Tongue (tissue), 2 donors: Measurements from ENCODE around the gene HPN. TPM values are rescaled to one million over a fixed set of nuclear protein-coding genes. Genes with fewer than 3 reads are reported as not detected.
A peak's percentile ranks its signal among the peaks of the same experiment; 100 is the strongest.
"Not testable (repeated sequence)": the region's sequence is repeated elsewhere in the genome, so short reads cannot be mapped to it uniquely, and the experiment has no call there.

ENCODE experiments used
- DNase-seq: peaks from one replicate; pipeline ENCODE4 v3.0.0-alpha.2; 2015
- total RNA-seq: library from RNA; depleted of rRNA; stranded (reverse); fragments of >200 nt; gene quantifications from one replicate; pipeline ENCODE4 v1.2.3, GENCODE V29; 2014

The HPN gene
- total RNA-seq, 1 donor from 2014 or later: not detected

DNA sequence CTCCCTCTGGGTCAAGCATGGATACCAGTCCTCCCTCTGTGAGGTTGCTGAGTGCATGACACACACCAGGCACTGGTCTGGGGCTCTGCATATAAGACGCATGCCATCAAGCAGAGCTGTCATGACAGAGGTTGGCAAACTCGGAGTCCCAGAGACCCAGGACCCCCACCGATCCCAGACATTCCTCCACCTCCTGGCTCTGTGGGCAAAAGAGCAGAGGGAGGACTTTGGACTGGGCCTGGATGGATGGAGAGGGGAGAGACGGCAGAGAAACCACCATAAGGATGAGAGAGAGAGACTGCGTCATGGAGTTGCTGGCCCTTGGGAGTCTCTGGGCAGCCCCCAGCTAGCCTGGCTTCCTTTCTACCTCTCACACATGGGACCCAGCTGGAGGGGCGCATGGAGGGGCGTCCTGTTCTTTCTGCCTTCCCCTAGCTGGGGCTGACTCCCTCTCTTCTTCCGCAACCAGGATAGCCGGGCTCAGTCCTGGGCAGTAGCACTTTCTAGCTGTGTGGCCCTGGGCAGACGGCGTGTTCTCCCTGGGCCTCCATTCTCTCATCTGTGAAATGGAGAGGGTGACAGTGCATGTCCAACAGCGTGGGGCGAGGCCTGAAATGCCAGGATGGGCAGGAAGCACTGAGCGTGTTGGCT lies 1.6 kb downstream of the HPN start:
- no peak for DNase-seq

DNA sequence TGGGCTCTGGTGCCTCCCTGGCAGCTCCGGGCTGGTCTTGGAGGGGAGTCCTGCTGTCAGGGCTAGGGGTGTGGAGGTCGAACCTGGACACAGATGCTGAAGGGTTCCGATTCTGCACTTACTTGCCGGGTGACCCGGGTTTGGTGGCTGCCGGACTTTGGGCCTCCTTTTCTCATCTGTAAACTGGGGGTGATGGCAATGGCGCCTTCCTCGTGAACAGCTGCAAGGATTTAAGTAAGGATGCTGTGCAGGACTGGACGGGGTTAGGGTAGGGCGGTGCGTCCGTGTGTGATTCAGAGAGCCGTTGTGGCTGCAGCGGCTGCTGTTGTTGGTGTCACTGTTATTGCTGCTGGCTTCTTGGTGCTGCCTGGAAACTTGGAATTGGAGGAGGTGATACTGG lies 2.4 kb downstream of the HPN start:
- no peak for DNase-seq

DNA sequence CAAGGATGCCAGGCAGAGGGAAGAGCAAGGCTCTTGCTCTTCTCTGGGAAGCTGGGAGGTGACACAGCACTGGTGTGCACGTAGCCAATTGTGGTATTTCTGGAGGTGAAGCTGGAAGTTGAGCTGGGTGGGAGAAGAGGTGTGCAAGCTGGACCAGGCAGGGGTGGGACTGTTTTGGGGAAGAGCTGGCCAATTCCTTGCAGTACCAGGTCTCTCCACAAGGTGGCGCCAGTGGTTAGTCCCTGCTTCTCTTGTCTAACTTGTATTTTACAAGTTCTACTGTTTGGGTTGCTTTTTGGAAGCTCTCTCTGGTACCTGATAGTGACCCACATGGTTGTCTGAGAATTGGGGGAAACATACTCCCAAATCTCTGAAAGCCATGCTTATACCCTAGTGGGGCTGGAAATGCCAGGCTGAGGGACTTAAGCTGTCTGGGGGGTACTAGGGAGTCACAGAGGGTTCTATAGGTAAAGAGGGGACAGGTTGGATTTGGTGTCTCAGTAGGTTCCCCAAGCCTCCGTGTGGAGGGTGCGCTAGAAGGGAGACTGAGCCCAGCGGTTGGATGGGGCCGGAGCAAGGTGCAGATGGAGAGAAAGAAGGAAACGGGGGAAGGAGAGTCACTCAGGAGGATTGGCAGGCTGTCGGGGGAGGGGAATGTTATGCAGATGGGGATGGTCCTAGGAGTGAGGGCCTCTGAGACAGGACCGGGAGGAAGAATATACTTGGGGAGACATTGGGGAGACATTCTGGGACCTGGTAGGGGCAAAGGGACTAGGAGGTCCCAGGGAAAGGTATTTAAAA lies 3.0 kb downstream of the HPN start:
- peak; percentile 64 for DNase-seq

DNA sequence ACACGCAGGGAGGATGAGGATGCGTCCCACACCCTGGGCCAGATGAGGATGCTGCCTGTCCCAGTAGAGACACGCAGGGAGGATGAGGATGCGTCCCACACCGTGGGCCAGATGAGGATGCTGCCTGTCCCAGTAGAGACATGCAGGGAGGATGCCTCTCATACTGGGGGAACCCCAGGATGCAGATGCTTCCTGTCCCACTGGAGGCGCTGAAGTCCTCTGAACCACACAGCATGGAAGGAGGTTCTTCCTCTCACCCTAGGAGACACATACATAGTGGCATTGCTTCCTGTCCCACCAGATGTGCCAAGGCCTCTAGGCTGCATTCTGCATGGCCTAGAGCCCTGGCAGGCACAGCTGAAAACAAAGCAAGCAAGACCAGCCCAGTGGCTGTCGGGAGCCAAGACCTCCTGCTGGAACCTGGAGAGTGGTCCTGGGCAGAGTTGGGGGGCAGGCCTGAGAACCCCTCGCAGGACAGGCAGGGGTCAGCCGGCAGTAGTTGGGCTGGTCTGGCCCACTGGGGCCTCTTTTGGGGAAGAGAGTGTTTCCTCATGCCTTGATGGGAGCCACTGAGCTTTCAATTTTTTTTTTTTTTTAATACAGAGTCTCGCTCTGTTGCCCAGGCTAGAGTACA lies 4.3 kb downstream of the HPN start:
- DNase-seq: peak; percentile 29

DNA sequence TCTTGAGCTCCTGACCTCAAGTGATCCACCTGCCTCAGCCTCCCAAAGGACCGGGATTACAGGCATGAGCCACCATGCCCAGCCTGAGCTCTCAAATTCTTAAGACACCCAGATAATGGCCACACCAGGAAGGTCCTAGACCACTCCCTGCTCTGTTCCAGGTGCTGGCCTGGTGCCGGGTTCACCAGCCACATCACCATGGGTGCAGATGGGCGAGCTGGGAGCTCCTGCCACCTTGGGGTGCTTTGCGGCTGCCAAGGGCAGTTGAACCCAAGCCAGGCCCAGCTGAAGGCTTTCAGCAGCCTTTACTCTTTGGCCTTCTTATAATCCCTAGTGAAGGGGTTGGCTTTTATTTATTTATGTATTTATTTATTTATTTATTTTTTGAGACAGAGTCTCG lies 4.9 kb downstream of the HPN start:
- DNase-seq: no peak

DNA sequence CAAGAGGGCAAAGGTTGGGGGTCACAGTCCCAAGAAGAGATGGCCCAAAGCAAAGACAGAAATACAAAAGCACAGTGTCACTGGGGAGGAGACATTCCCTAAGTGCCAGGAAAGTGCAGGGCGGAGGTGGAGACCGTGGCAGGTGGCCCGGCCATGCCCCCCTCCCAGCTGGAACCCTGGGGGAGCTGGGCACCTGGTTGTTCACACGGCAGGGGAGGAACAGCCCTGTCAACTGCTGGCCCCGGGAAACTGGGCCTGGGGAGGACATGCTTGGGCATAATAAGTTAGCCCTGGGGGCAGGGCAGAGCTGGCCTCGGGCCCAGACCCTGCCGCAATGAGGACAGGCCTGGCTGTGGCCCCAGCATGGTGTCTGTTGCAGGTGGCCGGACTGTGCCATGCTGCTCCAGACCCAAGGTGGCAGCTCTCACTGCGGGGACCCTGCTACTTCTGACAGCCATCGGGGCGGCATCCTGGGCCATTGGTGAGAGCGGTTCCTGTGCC lies 7.4 kb downstream of the HPN start:
- no peak for DNase-seq

DNA sequence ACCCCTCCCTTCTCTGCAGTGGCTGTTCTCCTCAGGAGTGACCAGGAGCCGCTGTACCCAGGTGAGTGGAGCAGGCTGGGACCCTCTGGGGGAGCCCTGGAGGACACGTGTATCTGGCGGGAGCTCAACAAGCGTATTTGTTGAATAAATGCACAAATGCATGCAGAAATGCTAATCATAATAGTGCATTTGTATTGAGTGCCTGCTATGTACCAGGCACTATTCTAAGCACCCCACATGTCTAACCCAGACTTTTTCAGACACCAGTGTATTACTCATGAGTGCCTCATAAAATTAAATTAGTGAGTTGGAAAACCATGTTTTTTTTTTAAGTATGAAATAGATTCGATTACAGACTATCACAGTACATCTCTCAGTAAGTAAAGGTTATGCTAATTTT lies 7.9 kb downstream of the HPN start:
- no peak for DNase-seq

DNA sequence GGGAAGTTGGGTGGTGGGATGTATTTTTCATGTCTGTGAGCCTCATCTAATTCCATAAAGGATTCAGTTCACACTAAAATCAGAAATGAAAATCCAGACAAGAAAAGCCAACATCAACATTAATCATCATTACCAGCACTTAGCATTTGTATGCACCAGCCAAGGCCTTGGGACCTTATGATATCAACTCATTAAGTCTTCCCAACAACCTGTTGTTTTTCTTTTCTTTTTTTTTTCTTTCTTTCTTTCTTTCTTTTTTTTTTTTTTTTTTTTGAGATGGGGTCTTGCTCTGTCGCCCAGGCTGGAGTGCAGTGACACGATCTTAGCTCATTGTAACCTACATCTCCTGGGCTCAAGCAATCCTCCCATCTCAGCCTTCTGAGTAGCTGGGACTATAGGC lies 9.1 kb downstream of the HPN start:
- not testable (repeated sequence) for DNase-seq

DNA sequence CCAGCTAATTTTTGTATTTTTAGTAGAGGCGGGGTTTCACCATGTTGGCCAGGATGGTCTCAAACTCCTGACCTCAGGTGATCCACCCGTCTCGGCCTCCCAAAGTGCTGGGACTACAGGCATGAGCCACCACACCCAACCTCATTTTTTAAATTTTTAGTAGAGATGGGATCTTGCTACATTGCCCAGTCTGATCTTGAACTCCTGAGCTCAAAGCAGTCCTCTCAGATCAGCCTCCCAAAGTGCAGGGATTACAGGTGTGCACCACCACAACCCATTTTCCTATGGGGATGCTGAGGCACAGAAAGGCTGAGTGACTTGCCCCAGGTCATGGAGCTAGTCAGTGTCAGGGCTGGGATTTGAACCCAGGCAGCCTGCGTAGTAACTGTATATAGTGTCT lies 9.7 kb downstream of the HPN start:
- not testable (repeated sequence) for DNase-seq

DNA sequence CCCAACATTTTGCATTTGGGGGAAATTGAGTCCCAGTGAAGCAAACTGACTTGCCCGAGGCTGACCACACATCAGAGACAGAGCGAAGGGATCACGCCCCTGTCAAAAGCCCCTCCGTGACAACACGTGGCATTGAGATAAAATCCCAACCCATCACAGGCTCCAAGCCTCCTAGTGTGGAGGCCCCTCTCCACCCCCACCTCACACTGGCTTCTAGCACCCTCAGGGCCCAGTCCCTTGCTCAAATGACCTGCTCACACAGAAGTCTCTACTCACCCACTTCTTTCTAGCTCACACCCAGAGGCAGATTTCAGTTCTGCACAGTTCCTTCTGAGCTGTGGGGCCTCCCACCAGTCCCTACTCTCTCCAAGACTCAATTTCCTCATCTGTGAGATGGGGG lies 10.3 kb downstream of the HPN start:
- DNase-seq: no peak

DNA sequence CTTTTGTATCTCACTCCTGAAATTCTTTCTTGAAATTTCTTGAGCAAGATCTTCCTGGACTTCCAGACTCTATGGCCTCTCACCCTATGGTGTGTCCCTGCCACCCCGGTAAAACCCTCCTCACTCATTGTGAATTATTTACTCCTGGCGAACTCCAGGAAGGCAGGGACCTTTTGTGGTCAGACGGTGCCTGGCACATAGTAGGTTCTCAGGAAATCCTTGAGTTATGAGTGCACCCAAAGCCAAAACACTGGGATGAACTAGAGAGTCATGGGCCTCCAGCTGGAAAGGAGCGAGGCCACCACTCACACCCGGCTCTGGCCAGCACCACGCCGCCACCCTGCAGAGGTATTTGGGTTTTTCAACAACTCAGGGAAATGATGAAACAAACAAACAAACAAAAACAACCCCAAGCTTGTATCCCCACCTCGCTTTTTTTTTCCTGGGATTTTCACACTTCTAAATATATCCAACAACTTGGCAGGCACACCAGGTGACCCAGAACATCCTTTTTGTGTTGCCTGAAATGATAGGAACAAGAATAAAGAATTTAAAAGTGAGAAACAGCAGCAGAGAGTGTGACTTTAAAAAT lies 11.2 kb downstream of the HPN start:
- DNase-seq: no peak

DNA sequence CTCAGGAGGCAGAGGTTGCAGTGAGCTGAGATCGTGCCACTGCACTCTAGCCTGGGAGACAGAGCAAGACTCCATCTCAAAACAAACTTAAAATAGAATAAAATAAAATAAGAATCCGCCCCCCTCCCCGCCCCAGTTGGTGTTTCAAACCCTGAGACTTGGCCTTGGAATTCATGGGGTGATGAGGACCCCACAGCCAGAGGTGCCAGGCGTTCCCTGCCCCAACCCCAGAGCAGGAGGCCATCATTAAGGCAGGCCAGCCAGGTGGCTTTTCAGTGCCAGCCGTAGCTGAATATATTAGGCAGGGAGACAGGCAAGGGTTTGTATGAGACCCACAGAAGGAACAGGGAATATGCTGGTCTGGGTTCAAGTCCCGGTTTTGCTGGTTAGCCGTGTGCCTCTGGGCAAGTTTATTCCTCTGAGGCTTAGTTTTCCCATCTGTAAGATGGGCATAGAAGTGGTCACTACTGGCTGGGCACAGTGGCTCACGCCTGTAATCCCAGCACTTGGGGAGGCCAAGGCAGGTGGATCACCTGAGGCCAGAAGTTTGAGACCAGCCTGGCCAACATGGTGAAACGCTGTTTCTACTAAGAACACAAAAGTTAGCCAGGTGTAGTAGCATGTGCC lies 12.3 kb downstream of the HPN start:
- DNase-seq: no peak

DNA sequence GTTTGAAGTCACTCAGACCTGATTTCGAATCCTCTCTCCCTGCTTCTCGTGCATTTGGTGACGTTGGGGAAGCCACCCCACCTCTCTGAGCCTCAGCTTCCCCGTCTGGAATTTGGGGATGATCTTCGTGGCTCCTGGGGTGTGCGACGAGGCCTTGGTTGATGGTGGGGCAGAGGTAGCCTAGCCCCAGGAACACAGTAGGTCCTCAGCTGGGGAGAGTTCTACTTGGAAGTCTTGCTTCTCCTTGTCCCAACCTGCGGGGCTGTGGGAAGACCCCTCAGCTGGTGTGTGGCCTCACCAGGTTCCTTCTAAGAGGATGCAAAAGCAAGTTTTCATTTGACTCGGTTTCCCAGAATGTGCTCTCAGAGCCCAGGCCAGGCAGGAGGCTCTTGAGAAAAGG lies 13.1 kb downstream of the HPN start:
- no peak for DNase-seq

DNA sequence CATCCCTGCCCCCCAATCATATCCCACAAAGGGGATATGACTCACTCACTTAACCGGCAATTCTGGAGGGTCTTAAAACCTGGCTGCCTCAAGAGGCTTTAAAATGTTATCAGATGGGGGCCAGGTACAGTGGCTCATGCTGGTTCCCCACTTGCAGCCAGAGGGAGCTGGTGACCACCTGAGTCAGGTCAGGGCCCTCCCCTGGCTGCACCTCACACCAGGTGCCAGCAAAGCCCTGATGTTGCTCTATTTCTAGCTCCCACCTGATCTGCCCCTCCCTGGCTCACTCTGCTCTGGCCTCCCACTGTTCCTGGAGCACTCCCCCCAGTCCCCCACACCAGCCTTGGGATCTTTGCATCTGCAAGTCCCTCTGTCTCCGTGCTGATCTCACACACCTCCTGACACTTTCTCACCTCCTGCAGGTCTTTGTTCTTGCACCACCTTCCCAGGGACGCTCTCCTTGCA lies 14.2 kb downstream of the HPN start:
- no peak for DNase-seq

DNA sequence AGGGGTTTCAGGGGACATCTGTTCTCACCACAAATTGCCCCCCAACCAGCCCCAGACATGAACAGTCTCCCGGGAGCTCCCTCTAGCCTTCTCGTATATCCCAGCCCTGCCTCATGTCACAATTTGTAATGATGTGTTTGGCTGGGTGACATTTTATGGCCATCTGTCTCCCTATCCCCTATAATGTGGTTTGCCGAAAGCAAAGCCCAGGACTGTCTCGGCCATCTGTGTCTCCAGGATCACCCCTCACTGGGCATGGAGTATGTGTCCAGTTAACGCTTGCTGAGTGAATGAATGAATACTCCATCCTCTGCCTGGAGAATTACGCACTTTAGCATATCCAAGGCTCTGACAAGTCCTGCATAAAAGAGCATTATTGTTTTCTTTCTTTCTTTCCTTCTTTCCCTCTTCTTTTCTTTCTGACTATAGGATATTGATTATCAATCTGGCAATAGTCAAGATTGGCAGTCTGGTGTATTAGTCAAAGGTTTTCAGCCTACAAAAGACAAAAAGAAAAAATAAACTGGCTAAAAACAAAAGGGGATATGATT lies 15.1 kb downstream of the HPN start:
- DNase-seq: no peak

DNA sequence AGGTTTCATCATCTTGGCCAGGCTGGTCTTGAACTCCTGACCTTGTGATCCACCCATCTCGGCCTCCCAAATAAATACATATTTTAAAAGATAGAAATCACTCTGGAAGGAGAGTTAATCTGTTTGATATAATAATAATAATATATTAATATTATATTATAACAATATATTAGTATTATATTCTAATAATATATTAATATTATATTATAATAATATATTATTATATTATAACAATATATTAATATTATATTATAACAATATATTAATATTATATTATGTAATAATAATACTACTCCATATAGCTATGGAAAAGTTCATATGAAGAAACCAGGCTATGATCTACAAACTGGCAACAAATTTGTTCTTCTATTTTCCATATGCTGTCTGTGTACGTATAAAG lies 16.8 kb downstream of the HPN start:
- DNase-seq: no peak

DNA sequence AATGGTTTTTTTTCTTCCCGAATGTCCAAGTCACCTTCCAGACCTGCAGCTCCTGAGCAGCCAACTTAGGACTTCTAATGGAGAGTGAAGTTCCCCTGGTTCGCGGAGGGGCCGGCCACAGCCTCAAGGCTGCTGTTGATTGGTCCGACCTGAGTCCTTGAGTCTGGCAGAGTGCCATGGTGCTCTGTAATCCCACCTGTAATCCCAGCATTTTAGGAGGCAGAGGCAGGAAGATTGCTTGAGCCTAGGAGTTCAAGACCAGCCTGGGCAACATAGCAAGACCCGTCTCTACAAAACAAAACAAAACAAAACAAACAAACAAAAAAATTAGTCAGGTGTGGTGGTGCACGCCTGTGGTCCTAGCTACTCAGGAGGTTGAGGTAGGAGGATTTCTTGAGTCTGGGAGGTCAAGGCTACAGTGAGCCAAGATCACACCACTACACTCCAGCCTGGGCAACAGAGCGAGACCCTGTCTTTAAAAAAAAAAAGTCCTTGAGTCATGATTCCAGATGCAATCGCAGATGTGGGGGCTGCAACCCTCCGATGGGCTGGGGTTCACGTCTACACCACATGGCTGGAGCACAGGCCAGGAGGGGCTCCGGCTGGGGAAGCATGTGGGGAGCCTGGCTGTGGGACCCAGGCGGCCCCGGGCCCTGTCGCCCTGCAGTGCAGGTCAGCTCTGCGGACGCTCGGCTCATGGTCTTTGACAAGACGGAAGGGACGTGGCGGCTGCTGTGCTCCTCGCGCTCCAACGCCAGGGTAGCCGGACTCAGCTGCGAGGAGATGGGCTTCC lies 17.7 kb downstream of the HPN start:
- no peak for DNase-seq

DNA sequence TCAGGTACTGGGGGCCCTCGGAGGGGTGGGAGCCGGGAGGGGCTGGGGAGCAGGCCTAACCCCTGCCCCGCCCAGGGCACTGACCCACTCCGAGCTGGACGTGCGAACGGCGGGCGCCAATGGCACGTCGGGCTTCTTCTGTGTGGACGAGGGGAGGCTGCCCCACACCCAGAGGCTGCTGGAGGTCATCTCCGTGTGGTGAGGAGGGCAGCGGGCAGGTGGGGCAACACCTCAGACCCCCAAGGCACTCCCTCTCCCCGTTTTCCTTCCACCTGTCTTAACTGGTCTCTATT lies 18.2 kb downstream of the HPN start:
- DNase-seq: no peak

DNA sequence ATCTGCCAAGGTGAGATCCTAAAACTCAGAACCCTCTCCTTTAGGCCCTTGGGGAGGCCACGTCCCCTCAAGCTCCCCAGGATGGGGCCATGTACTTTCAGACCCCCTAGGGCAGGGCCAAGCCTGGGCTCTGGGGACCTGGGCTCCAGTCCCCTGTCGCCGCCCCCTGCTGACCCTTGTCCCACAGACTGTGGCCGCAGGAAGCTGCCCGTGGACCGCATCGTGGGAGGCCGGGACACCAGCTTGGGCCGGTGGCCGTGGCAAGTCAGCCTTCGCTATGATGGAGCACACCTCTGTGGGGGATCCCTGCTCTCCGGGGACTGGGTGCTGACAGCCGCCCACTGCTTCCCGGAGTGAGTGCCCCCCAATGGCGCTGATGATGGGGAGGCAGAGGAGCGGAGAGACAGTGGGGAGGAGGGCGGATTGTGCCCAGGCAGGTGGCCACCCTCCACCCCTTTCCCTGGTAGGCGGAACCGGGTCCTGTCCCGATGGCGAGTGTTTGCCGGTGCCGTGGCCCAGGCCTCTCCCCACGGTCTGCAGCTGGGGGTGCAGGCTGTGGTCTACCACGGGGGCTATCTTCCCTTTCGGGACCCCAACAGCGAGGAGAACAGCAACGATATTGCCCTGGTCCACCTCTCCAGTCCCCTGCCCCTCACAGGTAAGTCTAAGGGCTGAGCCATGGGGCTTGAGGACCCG lies 18.8 kb downstream of the HPN start:
- no peak for DNase-seq

DNA sequence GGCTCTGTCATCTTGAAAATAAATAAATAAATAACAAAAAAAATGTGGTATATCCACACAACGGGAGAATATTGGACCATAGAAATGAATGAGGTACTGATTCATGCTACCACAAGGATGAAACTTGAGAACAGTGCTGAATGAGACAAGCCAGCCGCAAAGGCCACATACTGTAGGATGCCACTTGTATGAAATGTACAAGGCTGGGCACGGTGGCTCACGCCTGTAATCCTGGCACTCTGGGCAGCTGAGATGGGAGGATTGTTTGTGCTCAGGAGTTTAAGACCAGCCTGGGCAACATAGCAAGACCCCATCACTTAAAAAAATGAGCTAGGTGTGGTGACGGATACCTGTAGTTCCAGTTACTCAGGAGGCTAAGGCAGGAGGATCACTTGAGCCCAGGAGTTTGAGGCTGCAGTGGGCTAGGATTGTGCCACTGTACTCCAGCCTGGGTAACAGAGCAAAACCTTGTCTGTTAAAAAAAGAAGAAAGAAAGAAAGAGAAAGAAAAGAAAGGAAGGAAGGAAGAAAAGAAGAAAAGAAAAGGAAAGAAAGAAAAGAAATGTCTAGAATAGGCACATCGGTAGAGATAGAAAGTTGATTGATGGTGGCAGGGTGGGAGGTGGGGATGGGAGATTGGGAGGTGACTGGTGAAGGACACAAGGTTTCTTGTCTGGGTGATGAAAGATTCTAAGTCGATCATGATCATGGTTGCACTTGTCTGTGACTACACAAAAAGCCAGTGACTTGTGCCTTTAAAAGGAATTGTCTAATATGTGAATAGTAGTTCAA lies 20.3 kb downstream of the HPN start:
- no peak for DNase-seq
